GM12892 (cell line): ENCODE measurements around the gene HBE1.

Source experiments
- POLR2A ChIP-seq: IDR thresholded peaks from 2 replicates; pipeline ENCODE4 v1.6.1; 2011; ENCODE audit warnings: low read depth, low read length, control low read depth
- POLR2AphosphoS5 ChIP-seq: IDR thresholded peaks from 2 replicates; pipeline ENCODE4 v1.6.1; 2011; ENCODE audit warnings: low read depth, low read length, control low read depth

DNA sequence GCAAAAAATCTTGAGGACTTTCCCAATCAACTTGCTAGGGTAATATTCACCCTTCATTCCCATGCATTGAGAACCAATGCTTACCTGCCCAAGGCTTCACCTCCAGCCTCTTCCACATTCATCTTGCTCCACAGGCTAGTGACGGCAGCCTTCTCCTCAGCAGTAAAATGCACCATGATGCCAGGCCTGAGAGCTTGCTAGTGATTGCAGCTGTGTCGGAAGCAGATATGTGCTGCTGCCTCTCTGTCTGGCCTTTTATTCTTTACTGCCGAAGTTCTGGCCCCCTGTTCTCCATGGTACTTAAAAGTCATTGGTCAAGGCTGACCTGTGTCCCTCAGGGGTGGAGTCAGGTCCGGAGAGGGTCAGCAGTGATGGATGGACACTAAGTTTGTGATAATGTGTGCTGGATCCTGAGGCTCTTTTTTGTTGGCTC, at the start of gene HBE1:
- no peak for TF ChIP-seq POLR2AphosphoS5
- TF ChIP-seq POLR2A, result no peak
